ENCODE data around the gene LMF2.

Gene LMF2

DNA sequence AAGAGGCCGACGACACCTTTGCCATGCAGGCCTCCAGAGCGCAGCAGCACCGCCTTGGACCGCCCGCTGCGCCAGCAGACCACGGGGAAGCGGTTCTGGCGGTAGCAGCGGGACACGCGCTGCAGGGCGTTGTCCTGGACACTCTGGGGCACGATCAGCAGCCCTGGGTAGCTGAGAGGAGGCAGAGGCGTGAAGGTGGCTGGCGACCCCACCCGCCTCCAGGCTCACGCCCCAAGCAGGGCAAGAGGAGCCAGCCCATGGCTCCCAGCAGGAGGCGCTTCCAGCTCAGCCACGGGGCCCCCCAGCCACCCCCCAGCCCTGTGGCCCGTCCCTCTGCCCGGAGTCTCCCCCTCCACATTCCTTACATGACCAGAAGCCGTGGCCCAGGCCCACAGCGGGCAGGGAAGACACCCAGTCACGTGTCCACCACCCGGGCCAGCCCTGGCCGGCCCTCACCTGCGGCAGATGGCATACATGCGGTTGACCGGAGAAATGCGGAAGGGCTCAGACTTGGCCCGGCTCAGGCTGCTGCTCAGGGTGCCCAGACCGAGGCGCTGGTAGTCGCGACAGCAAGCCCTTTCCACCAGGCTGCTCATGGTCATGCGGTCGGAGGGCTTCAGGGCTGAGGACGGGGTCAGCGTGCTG, 47.9 kb downstream of the LMF2 start:
- Mint-ChIP-seq H3K27ac (no peak overlapping the region), H3K4me1 (no peaks in the 10 kb centered on the region), H3K4me3 (no peak overlapping the region), H3K27me3 (ENCODE audit: low read depth) (no peaks in the 10 kb centered on the region), H3K36me3 (ENCODE audit: low read depth) (peaks cover 20% of the 10 kb centered on the region), H3K9me3 (no peaks in the 10 kb centered on the region)
- TF ChIP-seq, protein P1, sequence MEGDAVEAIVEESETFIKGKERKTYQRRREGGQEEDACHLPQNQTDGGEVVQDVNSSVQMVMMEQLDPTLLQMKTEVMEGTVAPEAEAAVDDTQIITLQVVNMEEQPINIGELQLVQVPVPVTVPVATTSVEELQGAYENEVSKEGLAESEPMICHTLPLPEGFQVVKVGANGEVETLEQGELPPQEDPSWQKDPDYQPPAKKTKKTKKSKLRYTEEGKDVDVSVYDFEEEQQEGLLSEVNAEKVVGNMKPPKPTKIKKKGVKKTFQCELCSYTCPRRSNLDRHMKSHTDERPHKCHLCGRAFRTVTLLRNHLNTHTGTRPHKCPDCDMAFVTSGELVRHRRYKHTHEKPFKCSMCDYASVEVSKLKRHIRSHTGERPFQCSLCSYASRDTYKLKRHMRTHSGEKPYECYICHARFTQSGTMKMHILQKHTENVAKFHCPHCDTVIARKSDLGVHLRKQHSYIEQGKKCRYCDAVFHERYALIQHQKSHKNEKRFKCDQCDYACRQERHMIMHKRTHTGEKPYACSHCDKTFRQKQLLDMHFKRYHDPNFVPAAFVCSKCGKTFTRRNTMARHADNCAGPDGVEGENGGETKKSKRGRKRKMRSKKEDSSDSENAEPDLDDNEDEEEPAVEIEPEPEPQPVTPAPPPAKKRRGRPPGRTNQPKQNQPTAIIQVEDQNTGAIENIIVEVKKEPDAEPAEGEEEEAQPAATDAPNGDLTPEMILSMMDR (IDR thresholded peaks at IDR 0.05; ENCODE audit: unreplicated experiment in 3 of 3): no peak

DNA sequence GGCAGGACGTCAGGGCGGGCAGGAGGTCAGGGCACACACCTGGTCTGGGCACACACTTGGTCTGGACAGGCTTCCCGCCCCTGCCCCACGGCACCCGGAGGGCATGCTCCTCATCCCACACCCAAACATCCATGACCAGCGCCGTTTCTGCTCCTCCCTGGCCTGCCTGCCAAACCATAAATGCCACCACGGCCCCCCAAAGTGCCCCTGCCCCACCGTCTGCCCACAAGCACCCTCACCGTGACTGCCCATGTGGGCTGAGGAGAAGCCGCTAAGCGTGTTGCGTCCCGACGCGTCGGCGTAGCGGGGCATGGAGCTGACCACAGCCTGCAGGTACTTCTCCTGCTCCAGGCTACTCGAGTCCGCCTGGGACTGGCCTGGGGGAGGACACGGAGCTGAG, 48.5 kb downstream of the LMF2 start:
- Mint-ChIP-seq H3K27me3 (ENCODE audit: low read depth) (no peaks in the 10 kb centered on the region), H3K36me3 (ENCODE audit: low read depth) (peaks cover 23% of the 10 kb centered on the region), H3K4me3 (no peak overlapping the region), H3K9me3 (no peaks in the 10 kb centered on the region), H3K4me1 (no peaks in the 10 kb centered on the region), H3K27ac (no peak overlapping the region)
- TF ChIP-seq, protein P1 (IDR thresholded peaks at IDR 0.05; ENCODE audit: unreplicated experiment in 3 of 3): no peak

DNA sequence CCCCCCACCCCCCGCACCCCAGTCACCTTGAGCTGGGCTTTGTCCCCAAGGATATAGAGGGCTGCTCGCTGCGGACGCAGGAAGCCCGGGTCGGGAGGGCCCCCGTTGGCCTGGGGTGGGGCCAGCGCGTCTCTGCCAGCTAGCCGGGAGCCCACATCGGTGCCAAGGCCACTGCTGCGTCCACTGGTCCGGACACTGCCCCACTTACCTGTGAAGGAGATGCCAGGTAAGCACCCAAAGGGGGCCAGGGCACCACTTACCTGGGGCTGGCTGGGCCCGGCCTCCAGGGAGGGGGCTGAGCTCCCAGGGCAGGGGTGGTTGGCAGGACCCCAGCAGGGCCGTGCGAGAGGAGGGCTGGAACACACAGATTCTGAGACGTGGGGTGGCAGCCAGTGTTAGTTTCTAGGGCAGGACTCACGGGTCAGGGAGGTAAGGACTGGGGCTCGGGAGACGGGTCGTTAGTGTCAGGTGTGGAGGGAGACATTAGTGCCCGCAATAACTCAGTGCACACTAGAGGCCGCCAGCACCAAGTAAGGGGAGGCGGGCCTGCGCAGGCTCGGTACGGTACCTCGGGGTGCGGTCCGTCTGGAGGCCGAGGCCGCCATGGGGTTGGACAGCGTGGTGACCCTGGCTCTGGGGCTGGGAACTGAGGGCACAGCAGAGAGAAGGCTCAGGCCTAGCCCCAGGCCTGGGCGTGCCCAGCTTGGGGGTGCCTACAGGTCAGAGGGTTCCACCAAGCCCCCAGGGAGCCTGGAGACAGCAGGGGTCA, 50.9 kb downstream of the LMF2 start:
- no peak overlapping the region for H3K27ac Mint-ChIP-seq
- H3K36me3 Mint-ChIP-seq (ENCODE audit: low read depth): peaks cover 25% of the 10 kb centered on the region
- H3K4me1 Mint-ChIP-seq: no peaks in the 10 kb centered on the region
- H3K9me3 Mint-ChIP-seq: no peaks in the 10 kb centered on the region
- H3K4me3 Mint-ChIP-seq: no peak overlapping the region
- TF ChIP-seq, protein P1 (IDR thresholded peaks at IDR 0.05; ENCODE audit: unreplicated experiment in 3 of 3): no peak
- H3K27me3 Mint-ChIP-seq (ENCODE audit: low read depth): no peaks in the 10 kb centered on the region

DNA sequence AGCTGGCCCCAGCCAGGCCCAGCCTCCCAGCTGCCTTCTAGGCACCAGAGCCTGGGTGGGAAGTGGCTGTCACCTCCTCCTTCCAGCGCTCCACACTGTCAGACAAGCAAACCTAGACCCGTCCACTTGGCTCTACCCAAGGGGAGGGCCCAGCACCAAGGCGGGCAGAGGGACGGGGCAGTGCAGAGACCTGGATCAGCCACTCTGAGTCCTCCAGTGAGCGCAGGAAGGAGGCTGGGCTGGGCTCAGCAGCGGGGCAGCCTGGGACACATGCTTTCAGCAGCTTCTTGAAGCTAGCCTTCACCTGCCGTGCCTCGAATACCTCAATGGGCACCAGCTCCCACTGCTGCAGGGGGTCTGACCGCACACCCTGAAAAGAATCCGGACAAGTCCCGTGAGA, 51.5 kb downstream of the LMF2 start:
- Mint-ChIP-seq H3K36me3 (ENCODE audit: low read depth) (peaks cover 31% of the 10 kb centered on the region), H3K27ac (no peak overlapping the region), H3K9me3 (no peaks in the 10 kb centered on the region), H3K4me1 (no peaks in the 10 kb centered on the region), H3K4me3 (no peak overlapping the region), H3K27me3 (ENCODE audit: low read depth) (no peaks in the 10 kb centered on the region)
- TF ChIP-seq, protein P1 (IDR thresholded peaks at IDR 0.05; ENCODE audit: unreplicated experiment in 3 of 3): no peak

DNA sequence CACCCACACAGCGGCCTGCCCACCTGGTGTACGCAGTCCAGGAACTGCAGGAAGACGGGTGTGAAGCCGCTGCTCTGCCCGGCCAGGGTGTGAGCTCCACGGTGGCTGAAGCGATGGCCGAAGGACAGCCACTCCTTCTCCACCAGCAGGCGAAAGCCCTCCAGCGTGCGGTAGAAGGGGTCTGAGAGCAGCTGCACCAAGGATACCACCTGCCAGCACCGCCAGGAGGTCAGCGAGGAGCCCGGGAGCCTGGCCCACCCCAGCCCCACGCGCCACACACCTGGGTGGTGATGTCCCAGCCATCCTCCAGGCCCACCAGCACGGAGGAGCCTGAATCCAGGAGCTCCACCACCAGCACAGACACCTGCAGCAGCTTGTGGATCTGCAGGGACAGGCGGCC, 52.3 kb downstream of the LMF2 start:
- Mint-ChIP-seq H3K36me3 (ENCODE audit: low read depth) (peaks cover 39% of the 10 kb centered on the region), H3K4me1 (no peaks in the 10 kb centered on the region), H3K9me3 (no peaks in the 10 kb centered on the region), H3K27me3 (ENCODE audit: low read depth) (no peaks in the 10 kb centered on the region), H3K27ac (no peak overlapping the region), H3K4me3 (no peak overlapping the region)
- TF ChIP-seq, protein P1 (IDR thresholded peaks at IDR 0.05; ENCODE audit: unreplicated experiment in 3 of 3): no peak

Measured in nephron (organoid).